ENCODE results near the gene ABHD11.

ABHD11 gene

DNA sequence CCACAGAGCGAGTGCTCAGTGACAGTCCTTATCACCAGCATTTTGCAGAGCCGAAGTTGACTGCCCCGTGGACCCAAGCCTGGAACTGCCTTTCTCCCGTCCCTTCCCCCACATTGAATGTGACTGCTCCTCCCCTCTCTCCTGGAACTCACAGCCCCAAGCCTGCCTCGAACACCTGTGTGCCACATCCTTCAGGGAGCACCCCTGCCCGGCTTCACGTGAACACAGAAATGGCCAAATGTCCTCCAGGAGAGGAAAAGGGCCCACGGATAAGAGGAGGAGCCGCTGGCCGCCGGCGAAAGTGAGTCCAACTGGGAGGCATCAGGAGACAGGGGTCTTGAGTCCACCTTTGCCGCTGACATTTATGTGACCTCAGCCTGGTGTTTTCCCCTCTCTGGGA is 35.4 kb downstream of the ABHD11 start:
- Histone ChIP-seq H3K36me3 (ENCODE audit: control insufficient read depth, insufficient read depth, low read length) (peaks cover 6% of the 10 kb centered on the region), H3K9me3 (ENCODE audit: control insufficient read depth, low read length) (no peaks in the 10 kb centered on the region), H3K4me3 (ENCODE audit: low read length) (no peak overlapping the region), H3K27me3 (ENCODE audit: control insufficient read depth, insufficient read depth, low read length) (no peaks in the 10 kb centered on the region), H3K9ac (ENCODE audit: low read length) (no peak overlapping the region), H3K4me1 (ENCODE audit: control insufficient read depth, insufficient read depth, low read length) (peaks cover 44% of the 10 kb centered on the region)

DNA sequence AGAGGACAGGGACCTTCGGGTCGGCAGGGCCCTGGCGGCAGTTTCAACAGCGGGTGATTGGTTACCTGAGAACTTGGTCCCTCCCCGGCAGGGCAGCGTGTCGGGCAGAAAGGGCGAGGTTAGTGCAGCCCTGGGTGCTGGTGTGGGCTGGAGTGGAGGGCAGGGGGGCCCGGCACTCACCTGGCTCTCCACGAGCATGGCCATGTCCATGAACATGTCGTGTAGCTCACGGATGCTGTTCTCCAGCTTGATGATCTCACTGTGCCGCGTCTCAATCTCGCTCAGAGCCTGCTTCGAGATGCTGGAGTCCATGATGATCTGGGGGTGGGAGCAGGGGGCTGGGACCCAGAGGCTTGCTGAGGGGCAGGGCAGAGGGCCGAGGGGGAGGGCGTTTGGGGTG is 35.9 kb downstream of the ABHD11 start:
- Histone ChIP-seq H3K9me3 (ENCODE audit: control insufficient read depth, low read length) (no peaks in the 10 kb centered on the region), H3K36me3 (ENCODE audit: control insufficient read depth, insufficient read depth, low read length) (peaks cover 6% of the 10 kb centered on the region), H3K4me3 (ENCODE audit: low read length) (no peak overlapping the region), H3K9ac (ENCODE audit: low read length) (no peak overlapping the region), H3K27me3 (ENCODE audit: control insufficient read depth, insufficient read depth, low read length) (no peaks in the 10 kb centered on the region), H3K4me1 (ENCODE audit: control insufficient read depth, insufficient read depth, low read length) (peaks cover 44% of the 10 kb centered on the region)

DNA sequence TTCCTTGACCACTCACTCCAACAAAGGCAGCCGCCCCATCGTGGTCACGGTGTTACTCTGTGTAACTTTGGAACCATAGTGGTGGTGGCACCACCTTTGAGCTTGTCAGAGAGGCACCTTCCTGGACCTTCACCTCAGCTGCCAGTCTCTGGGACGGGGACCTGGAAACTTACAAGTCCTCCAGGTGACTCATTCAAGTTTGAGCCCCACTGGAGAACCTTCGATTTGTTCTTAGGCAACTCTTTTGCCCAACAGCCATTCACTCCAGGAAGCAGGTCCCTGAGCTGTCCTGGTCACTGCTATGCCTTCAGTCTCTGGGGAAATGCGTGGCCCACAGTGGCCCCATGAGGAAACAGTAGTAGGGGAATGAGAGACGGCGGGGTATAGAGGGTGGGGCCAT is 36.4 kb downstream of the ABHD11 start:
- Histone ChIP-seq H3K36me3 (ENCODE audit: control insufficient read depth, insufficient read depth, low read length) (peaks cover 6% of the 10 kb centered on the region), H3K9ac (ENCODE audit: low read length) (no peak overlapping the region), H3K4me3 (ENCODE audit: low read length) (no peak overlapping the region), H3K9me3 (ENCODE audit: control insufficient read depth, low read length) (no peaks in the 10 kb centered on the region), H3K4me1 (ENCODE audit: control insufficient read depth, insufficient read depth, low read length) (peaks cover 40% of the 10 kb centered on the region), H3K27me3 (ENCODE audit: control insufficient read depth, insufficient read depth, low read length) (no peaks in the 10 kb centered on the region)

DNA sequence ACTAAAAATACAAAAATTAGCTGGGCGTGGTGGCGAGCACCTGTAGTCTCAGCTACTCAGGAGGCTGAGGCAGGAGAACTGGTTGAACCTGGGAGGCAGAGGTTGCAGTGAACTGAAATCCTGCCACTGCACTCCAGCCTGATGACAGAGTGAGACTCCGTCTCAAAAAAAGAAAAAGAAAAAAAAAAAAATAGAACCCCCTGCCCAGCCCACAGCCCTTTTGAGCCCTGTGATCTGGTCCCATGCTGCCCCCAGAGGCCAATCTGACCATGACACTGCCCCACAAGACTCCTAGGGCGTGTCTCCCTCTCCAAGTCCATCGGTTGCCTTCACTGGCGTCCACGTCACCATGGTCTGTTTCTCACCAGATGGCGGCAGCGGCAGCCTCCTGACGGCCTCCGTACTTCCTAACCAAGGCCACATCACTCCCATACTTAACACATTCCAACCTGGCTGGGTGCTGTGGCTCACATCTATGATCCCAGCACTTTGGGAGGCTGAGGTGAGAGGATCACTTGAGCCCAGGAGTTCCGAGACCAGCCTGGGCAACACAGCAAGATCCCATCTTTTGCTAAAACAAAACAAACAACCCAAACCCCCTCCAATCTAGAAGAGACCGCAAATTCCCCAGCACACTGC is 37.1 kb downstream of the ABHD11 start:
- Histone ChIP-seq H3K4me1 (ENCODE audit: control insufficient read depth, insufficient read depth, low read length) (peaks cover 33% of the 10 kb centered on the region), H3K9me3 (ENCODE audit: control insufficient read depth, low read length) (no peaks in the 10 kb centered on the region), H3K36me3 (ENCODE audit: control insufficient read depth, insufficient read depth, low read length) (peaks cover 6% of the 10 kb centered on the region), H3K27me3 (ENCODE audit: control insufficient read depth, insufficient read depth, low read length) (no peaks in the 10 kb centered on the region), H3K9ac (ENCODE audit: low read length) (no peak overlapping the region), H3K4me3 (ENCODE audit: low read length) (no peak overlapping the region)

DNA sequence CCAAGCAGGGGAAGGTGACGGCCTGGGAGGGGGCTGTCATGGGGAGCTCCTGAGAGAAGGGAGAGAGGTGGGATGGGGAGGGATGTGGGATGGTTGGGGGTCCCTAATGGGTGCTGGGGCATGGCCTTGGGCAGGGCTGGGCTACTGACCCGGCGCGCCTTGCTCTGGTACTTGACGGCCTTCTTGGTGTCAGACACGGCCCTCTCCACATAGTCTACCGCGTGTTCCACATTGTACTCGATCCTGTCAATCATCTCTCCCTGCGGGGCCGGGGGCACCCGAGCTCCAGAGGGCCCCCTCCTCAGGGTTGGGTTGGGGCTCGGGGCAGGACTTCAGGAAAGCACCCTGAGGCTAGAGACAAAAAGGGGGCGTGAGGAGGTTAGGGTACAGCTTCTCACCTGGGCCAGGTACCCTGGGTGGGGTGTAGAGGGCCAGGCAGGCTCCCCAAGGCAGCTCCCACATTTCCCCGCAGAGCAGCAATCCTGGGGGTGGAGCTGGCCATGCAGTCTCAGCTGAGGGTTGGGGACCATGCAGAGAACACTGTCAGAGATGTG is 37.9 kb downstream of the ABHD11 start:
- Histone ChIP-seq H3K4me1 (ENCODE audit: control insufficient read depth, insufficient read depth, low read length) (peaks cover 25% of the 10 kb centered on the region), H3K9me3 (ENCODE audit: control insufficient read depth, low read length) (no peaks in the 10 kb centered on the region), H3K9ac (ENCODE audit: low read length) (no peak overlapping the region), H3K4me3 (ENCODE audit: low read length) (no peak overlapping the region), H3K36me3 (ENCODE audit: control insufficient read depth, insufficient read depth, low read length) (peaks cover 6% of the 10 kb centered on the region), H3K27me3 (ENCODE audit: control insufficient read depth, insufficient read depth, low read length) (no peaks in the 10 kb centered on the region)

DNA sequence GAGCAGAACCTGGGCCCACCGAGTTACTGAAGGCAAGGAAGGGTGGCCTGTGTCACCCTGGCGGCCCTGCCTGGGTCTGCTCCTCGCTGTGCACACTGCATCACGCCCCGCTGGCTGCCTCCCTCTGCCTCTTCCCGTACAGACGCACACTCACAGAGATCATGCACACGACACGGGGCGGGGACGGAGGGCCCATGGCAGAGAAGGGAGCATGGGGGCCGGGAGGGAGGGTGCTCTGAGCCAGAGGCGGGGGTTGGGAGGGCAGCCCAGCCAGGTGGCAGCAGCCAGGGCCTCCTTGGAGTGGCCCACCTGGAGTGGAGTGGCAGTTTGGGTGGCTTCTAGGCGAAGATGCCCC is 38.6 kb downstream of the ABHD11 start:
- peaks cover 6% of the 10 kb centered on the region for H3K36me3 ChIP-seq (ENCODE audit: control insufficient read depth, insufficient read depth, low read length)
- H3K4me3 ChIP-seq (ENCODE audit: low read length): no peak overlapping the region
- H3K4me1 ChIP-seq (ENCODE audit: control insufficient read depth, insufficient read depth, low read length): peaks cover 19% of the 10 kb centered on the region
- no peaks in the 10 kb centered on the region for H3K9me3 ChIP-seq (ENCODE audit: control insufficient read depth, low read length)
- H3K9ac ChIP-seq (ENCODE audit: low read length): no peak overlapping the region
- no peaks in the 10 kb centered on the region for H3K27me3 ChIP-seq (ENCODE audit: control insufficient read depth, insufficient read depth, low read length)

DNA sequence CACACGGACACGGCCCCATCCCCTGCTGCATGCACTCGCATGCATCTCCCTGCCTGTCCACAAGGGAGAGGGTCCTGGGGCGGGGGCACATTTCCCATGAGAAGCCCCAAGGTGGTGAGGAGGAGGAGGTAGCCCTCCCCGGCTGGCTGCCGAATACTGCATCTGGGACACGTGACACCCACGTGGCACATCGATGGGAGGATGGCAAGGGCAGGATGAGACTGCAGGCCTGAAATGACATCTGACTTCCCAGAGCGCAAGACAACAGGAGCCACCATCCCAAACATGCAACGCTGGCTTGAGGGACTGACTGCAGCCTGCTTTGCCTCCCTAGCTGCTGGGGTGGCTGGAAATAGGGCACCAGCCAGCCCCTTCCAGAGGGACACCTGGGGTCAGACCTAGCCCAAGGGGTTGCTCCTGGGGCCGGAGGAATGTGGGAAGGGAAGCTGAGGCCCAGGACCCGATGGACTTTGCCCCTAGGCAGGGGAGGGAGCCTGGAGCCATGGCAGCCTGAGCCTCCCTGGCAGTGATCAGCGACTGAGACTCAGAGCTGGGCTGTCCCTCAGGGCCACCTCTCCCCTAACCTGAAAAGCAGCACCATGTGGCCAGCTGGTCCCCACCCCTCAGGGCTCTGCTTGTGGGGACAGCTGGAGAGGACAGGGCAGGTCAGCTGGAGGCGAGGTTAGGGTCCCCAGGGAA is 39.1 kb downstream of the ABHD11 start:
- Histone ChIP-seq H3K4me1 (ENCODE audit: control insufficient read depth, insufficient read depth, low read length) (peaks cover 14% of the 10 kb centered on the region), H3K9ac (ENCODE audit: low read length) (no peak overlapping the region), H3K9me3 (ENCODE audit: control insufficient read depth, low read length) (no peaks in the 10 kb centered on the region), H3K36me3 (ENCODE audit: control insufficient read depth, insufficient read depth, low read length) (peaks cover 10% of the 10 kb centered on the region), H3K4me3 (ENCODE audit: low read length) (no peak overlapping the region), H3K27me3 (ENCODE audit: control insufficient read depth, insufficient read depth, low read length) (no peaks in the 10 kb centered on the region)

DNA sequence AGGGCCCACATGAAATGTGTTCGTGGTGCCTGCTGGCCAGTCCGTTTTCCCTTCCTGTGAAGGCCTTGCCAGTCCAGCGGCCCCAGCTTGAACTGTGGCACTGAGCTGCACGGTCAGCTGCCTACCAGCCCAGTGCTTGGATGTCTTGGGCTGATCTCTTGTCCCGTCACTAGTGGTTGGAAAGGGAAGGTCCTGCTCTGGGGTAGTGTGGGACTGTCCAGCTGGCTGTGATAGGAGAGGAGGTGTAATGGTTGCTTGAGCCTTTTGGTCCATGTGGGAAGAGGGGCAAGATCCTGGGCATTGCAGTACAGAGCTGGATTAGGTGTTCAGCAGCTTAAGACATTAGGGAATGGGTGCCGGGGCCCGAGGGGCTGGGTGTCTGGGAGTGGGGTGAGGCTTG is 40.2 kb downstream of the ABHD11 start:
- H3K9ac ChIP-seq (ENCODE audit: low read length): no peak overlapping the region
- H3K4me1 ChIP-seq (ENCODE audit: control insufficient read depth, insufficient read depth, low read length): peaks cover 5% of the 10 kb centered on the region
- H3K36me3 ChIP-seq (ENCODE audit: control insufficient read depth, insufficient read depth, low read length): peaks cover 13% of the 10 kb centered on the region
- no peaks in the 10 kb centered on the region for H3K9me3 ChIP-seq (ENCODE audit: control insufficient read depth, low read length)
- no peak overlapping the region for H3K4me3 ChIP-seq (ENCODE audit: low read length)
- H3K27me3 ChIP-seq (ENCODE audit: control insufficient read depth, insufficient read depth, low read length): no peaks in the 10 kb centered on the region

DNA sequence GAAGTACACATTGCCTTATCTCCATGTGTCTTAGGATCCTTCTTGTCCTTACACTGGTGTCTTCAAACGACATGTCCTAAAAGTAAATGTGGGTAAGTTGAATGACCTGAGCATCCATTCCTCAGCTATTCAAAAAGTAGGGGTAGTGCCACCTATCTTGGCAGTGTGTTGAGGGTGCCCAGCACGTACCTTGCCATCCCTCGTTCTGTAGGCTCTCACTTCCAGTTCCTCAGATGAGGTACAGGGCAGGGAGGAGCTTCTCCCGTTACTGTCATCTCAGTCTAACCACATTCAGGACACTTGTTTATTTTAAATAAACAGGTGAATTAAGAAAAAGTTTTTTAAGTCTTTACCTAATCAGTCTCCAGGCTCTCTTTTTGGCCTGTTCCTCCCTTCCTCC is 42.2 kb downstream of the ABHD11 start:
- Histone ChIP-seq H3K36me3 (ENCODE audit: control insufficient read depth, insufficient read depth, low read length) (peaks cover 21% of the 10 kb centered on the region), H3K9ac (ENCODE audit: low read length) (no peak overlapping the region), H3K4me3 (ENCODE audit: low read length) (no peak overlapping the region), H3K27me3 (ENCODE audit: control insufficient read depth, insufficient read depth, low read length) (no peaks in the 10 kb centered on the region), H3K4me1 (ENCODE audit: control insufficient read depth, insufficient read depth, low read length) (peaks cover 4% of the 10 kb centered on the region), H3K9me3 (ENCODE audit: control insufficient read depth, low read length) (no peaks in the 10 kb centered on the region)

DNA sequence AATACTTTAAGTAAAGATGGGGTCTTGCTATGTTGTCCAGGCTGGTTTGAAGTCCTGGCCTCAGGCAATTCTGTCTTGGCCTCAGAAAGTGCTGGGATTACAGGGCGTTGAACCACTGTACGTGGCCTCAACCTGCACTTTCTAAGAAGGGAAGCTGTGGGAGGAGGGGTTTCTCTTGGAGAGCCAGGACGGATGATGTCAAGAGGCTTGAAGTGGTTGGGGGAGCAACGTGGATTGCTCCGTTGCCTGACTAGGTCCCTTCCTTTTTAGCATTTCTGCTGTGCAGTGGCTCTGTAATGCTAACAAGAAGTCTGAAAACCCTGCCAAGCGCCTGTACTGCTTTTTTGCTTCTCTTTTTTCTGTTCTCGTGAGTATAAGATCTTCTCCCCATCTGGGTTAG is 48.0 kb downstream of the ABHD11 start:
- Histone ChIP-seq H3K4me1 (ENCODE audit: control insufficient read depth, insufficient read depth, low read length) (no peaks in the 10 kb centered on the region), H3K36me3 (ENCODE audit: control insufficient read depth, insufficient read depth, low read length) (peaks cover 16% of the 10 kb centered on the region)

DNA sequence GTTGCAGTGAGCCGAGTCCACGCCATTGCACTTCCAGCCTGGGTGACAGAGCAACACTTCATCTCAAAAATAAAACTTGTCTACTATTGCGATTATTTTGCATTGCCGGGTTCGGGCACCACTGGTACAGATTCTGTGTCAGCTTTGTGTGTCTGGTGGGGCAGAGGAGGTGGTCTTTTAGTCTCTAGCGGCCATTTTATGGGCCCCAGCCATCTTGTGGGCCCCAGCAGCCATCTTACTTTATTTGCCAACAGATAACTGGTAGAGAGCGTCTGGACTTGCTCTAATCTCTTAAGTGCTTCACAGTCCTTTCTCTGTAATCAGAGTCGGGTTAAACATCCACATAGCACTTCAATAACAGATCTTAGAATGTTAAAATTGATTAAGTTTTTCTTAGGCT is 50.3 kb downstream of the ABHD11 start:
- Histone ChIP-seq H3K4me3 (ENCODE audit: low read length) (no peak overlapping the region), H3K36me3 (ENCODE audit: control insufficient read depth, insufficient read depth, low read length) (peaks cover 8% of the 10 kb centered on the region), H3K27me3 (ENCODE audit: control insufficient read depth, insufficient read depth, low read length) (no peaks in the 10 kb centered on the region), H3K9ac (ENCODE audit: low read length) (no peak overlapping the region), H3K4me1 (ENCODE audit: control insufficient read depth, insufficient read depth, low read length) (peaks cover 4% of the 10 kb centered on the region), H3K9me3 (ENCODE audit: control insufficient read depth, low read length) (no peaks in the 10 kb centered on the region)

More for the DNA sequence above, 48.0 kb downstream of the ABHD11 start:
- no peak overlapping the region for H3K4me3 ChIP-seq (ENCODE audit: low read length)
- H3K27me3 ChIP-seq (ENCODE audit: control insufficient read depth, insufficient read depth, low read length): no peaks in the 10 kb centered on the region
- no peaks in the 10 kb centered on the region for H3K9me3 ChIP-seq (ENCODE audit: control insufficient read depth, low read length)
- no peak overlapping the region for H3K9ac ChIP-seq (ENCODE audit: low read length)
